ENCODE measurements around the gene MYBPH.

The MYBPH gene, protein sequence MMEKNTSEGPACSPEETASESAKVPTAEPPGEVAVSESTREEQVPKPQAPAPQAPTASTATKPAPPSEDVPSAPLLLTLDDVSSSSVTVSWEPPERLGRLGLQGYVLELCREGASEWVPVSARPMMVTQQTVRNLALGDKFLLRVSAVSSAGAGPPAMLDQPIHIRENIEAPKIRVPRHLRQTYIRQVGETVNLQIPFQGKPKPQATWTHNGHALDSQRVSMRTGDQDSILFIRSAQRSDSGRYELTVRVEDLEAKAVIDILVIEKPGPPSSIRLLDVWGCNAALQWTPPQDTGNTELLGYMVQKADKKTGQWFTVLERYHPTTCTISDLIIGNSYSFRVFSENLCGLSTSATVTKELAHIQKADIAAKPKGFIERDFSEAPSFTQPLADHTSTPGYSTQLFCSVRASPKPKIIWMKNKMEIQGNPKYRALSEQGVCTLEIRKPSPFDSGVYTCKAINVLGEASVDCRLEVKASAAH

DNA sequence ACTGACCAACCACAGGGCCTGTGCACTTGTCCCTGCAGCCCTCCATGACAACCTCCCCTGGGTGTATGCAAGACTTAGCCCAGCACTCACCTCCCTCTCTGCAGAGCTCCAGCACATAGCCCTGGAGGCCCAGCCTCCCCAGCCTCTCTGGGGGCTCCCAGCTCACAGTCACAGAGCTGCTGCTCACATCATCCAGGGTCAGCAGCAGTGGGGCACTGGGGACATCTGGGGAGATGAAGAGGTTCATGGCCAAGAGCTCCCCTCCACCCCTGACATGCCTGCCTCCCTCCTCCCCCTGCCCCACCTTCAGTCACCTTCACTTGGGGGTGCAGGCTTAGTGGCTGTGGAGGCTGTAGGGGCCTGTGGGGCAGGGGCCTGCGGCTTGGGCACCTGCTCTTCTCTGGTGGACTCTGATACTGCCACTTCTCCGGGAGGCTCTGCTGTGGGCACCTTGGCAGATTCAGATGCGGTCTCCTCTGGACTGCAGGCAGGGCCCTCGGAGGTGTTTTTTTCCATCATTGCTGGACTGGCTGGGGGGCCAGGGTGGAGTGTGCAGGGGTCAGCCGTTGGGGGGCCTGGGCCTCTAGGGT, at the start of gene MYBPH:
MYBPH (minus strand) TSS at position 590 of the 590 bp plus-strand sequence; CDS start at position 519, 71 bp downstream.
- H3K4me3 ChIP-seq (ENCODE audit: low read depth, low read length): peak within 1 kb of the TSS; percentile 17
- DNase-seq (ENCODE audit: low read depth): no peak

DNA sequence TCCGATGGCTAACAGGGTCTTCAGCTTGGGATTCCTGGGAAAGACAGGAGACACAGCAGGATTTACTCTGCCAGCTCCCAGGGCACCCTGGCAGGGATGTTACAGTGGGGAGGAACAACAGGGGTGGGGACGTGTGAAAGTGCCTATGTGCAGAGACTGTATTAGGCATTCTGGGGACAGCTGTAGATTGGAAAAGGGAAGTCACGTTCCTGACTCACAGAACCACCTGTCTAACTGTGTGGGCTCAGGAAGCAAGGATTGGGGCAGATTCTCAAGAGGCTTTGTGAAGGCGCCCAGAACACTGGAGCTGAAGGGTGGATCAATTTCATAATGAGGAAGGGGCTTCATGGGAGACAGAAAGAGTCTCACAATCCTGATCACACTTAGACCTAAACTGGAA, 49.4 kb upstream of the MYBPH start:
- H3K4me3 ChIP-seq (ENCODE audit: low read depth, low read length): no peak overlapping the region
- no peak for DNase-seq (ENCODE audit: low read depth)

DNA sequence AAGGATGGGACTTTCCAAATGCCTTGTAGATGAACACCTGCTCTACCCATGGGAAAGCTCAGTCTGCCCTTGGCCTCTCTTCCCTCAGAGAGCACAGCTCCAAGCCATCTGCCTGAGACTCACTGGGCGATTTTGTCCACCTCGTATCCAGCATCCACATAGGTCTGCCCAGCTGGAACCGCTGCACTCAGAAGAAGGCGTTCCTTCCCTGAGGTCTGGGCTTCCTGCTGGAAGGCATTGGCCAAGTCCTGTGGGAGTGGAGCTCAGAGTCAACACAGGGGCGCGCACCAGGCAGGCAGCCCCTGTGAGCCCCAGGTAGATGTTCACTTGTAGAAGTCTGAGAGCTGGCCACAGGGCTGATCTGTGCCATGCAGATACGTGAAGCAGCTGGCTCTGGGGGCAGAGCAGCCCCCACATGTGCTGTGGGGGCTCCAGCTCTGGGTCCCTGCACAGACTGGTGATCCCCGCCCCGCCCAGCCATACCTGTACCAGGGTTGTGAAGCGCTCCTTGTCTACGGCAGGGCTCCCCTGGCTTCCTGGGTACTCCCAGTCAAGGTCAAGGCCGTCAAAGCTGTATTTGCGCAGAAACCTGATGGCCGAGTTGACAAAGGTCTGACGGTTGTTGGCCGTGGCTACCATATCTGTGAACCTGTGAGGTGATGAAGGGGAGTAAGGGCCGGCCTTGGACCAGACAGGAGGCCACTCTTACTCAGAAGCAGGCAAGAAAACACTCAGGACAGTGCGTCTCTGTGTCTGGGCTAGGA, 47.6 kb upstream of the MYBPH start:
- DNase-seq (ENCODE audit: low read depth): no peak
- H3K4me3 ChIP-seq (ENCODE audit: low read depth, low read length): no peak overlapping the region

DNA sequence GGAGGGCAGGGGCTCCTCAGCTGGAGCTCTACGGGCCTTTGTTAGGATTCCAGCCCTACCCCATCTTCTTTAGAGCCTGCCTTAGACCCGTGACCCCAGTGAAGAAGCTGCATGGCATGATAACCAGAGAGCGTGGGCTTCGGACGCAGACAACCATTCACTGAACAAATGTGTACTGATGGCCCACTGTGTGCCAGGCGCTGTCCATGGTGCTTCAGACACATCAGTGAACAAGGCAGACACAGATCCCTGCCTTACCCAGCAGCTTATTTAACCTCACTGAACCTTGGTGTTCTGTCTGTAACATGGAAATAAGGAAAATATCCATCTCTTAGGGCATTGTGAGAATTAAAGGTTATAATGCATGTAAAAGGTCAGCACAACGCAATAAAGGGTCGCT, 44.3 kb upstream of the MYBPH start:
- no peak overlapping the region for H3K4me3 ChIP-seq (ENCODE audit: low read depth, low read length)
- DNase-seq (ENCODE audit: low read depth): no peak

DNA sequence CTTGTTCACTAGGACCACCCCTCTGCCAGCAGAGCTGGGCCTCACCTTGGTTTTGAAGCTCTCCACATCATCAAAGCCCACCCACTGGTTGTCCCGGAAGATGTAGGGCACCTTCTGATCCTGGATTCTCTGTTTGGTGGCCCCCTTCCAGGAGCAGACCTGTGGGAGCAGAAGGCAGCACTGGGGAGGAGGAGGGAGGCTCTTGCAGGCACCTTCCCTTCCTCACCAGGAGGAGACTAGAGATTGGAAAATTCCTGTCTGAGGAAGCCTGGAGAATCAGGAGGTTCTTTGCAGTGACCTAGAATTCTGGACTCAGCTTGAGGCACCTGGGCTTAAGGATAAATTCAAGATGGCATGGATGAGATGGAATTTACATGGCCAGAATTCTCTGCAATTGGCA, 43.5 kb upstream of the MYBPH start:
- DNase-seq (ENCODE audit: low read depth): no peak
- H3K4me3 ChIP-seq (ENCODE audit: low read depth, low read length): no peak overlapping the region

DNA sequence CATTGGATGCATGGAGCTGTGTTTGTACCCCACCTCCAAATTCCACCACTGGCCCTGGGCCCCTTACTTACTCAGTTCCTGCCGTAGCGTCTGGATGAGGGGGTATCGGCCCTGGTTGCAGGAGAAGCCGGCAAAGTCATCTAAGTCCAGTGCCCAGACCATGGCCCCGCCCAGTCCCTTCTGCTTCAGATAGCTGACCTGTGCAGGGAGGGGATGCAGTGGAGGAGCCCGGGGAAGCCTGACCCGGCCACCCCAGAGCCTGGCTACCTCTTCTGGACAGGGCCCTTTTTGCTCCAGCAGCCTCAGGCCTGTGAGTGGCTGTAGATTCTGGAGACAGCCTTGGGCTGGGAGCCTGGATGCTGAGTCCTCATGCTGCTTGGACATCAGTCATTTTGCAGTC, 42.0 kb upstream of the MYBPH start:
- no peak overlapping the region for H3K4me3 ChIP-seq (ENCODE audit: low read depth, low read length)

DNA sequence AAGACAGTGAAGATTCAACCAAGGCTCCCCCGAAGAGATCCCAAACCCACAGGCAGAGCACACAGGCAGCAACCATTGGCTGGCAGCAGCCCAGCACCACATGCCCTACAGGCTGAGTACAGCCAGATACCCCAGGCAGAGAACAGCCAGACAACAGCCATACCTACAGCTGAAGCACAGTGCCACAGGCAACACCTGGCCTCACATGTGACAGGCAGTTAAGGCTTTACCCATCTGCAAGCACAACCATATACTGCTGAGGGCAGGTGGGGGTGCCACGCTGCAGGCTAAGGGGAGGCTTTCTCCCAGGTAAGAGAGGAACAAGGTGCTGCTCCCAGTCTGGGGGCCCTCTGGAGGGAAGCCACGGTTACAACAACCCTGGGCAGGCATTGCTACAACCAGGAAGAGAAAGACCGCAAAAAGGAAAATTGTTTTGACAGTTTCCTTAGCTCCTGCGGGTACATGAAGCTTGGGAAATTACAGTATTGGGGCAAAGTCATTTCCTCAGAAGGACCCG, 41.6 kb upstream of the MYBPH start:
- no peak overlapping the region for H3K4me3 ChIP-seq (ENCODE audit: low read depth, low read length)
- no peak for DNase-seq (ENCODE audit: low read depth)

More for the DNA sequence above, 42.0 kb upstream of the MYBPH start:
- DNase-seq (ENCODE audit: low read depth): no peak

DNA sequence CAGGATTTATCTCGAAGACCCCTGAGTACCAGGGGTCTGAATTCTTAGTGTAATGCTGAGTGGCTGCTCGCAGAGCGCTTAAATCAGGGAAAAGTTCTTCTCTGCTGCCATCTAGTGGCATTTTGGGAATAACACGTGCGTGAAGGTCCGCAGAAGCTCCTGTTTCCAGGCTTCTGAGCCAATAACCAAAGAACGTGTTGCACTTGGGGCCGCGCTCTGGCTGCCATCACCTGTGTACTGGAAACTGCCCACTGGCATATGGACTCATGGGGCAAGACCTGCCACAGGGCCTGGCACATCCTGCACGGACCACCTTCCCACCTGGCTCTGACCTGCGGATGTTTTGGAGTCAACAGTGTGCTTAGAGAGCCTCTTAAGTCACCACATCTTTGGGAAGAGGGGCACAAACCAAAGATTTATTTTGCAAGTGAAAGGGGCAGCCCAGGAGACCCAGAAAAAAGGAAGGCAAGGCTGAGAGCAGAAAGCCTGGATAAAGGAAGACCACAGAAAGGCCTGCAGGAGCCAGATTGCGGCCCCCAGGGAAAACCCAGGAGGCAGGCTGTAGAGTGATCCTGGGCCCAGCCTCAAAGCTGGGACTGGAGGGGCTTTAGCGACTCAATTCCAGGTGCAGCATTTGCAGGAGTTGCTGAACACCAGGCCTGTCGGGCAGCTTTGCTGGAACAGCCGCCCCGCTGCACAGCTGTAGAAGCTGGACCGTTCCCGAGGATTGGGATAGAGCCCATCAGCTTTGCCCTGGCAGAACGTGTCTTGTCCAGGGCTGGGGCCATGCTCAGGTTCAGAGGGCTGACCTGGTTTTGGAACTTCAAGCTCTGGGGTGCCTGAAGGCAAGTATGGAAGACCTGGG, 40.9 kb upstream of the MYBPH start:
- no peak for DNase-seq (ENCODE audit: low read depth)
- H3K4me3 ChIP-seq (ENCODE audit: low read depth, low read length): no peak overlapping the region

DNA sequence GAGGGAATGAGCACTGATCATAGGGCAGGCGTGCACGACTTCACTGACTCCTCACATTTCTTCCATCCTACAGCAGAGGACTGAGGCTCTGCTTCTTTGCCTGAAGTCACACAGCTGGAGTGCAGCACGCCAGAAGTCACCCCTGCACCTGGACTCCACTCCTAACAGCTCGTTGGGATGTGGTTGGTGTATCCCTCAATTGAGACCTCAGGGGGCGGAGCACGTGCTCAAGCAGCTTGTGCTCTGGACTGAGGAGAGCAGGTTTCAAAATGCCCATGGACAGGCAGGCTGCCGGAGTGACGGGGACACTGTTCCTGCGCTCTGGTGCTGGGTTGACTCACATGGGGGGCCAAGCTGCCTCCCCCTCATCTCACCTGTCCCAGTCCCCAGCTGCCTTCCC, 39.9 kb upstream of the MYBPH start:
- no peak for DNase-seq (ENCODE audit: low read depth)

DNA sequence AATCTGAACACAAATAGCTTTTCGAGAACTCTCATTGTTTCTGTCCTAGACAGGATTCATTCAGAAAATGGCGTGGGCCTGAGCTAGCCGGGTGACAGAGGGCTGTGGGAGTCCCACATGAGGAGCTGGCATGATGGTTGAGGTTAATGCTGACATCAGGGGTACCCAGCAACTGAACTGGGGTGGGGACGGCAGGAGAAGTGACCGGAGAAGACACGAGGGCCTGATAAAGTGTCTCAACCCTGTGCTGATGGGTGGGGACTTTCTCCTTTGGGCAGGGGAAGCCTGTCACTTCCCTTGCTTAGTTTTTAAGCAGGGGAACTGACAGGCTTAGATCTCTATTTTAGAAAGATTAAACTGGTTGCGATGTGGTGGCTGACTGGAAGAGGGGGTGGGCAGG, 39.2 kb upstream of the MYBPH start:
- H3K4me3 ChIP-seq (ENCODE audit: low read depth, low read length): no peak overlapping the region
- DNase-seq (ENCODE audit: low read depth): no peak

More for the DNA sequence above, 39.9 kb upstream of the MYBPH start:
- H3K4me3 ChIP-seq (ENCODE audit: low read depth, low read length): no peak overlapping the region

DNA sequence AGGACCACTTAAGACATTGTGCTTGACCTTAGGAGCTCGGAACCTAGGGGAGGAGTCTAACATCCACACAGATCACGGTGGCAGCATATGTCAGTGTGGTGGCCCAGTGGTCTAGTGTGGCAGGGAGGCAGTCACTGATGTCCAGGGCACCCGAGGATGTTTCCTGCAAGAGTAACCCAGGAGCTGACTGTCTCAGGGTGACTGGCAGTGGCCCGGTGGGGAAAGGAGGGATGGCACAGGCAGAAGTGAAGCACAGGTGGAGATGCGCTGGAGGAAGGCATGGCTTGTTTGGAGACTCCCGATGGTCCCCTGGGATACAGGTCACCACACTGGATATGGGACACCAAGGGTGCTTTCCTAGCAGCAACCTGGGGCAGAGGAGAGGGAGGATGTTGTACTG, 37.5 kb upstream of the MYBPH start:
- H3K4me3 ChIP-seq (ENCODE audit: low read depth, low read length): no peak overlapping the region
- DNase-seq (ENCODE audit: low read depth): no peak

DNA sequence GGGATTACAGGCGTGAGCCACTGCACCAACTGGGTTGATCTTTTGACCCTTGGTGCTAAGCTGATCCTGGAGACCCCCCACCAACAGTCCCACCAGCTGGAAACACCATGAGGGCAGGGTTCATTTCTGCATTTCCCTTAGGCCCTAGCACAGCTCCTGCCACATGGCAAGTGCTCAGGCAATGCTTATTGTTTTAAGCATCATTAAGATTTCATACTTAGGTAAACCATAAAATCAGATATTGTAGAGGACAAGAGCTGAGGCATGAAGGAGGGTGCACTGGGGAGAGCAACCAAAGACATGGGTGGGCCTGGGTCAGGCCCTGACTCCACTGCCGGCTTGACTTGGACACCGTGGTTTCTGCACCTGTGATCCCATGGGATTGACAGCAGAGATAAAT, 36.2 kb upstream of the MYBPH start:
- no peak overlapping the region for H3K4me3 ChIP-seq (ENCODE audit: low read depth, low read length)
- DNase-seq (ENCODE audit: low read depth): no peak

DNA sequence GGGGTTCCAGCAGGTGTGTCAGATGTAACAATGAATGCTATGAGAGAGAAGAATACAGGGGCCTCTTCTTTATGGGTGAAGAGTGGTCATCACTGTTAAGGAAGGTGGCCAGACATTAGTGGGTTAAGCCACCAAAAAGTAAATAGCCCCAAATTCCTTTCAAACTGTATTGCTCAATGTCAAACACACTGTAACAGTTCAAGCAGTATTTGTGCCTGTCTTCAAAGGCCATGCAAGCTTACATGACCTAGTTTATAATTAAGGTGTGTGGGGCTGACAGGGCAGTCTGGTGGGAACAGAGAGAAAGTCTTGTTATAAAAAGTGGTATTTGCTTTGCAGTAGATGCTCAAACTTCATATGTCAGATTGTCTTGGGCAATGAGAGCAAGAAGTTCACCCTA, 35.4 kb upstream of the MYBPH start:
- no peak for DNase-seq (ENCODE audit: low read depth)
- no peak overlapping the region for H3K4me3 ChIP-seq (ENCODE audit: low read depth, low read length)

DNA sequence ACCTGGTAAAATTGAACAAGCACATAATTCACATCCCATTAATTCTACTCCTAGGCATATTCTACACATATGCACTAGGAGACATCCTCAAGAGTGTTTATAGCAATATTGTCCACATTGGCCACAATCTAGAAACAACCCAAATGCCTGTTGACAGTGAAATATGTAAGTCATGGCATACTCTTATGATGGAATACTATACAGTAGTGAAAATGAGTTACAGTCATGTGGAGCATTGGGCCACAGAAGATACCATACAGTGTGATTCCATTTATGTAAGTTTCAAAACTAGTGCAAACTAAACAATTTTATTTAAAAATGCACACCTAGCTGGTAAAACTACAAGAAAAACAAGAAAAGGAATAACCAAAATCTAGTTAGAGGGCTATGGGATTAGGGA, 34.7 kb upstream of the MYBPH start:
- no peak for DNase-seq (ENCODE audit: low read depth)
- no peak overlapping the region for H3K4me3 ChIP-seq (ENCODE audit: low read depth, low read length)

DNA sequence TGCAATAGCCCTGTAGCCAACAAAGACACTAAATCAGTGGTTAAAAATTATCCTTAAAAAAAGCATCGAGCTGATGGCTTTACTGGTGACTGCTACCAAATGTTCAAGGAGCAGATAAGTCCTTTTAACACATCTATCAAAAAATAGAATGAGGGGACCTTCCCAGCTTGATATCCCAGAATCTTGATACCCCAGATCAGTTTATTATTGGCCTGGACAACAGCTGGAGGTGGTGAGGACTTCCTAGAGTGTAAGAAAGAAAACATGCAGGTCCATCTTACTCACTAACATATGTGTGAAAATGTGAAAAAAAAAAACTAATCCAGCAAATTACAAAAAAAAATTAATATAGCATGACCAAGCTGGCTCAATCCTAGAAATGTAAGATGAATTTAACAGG, 32.6 kb upstream of the MYBPH start:
- DNase-seq (ENCODE audit: low read depth): no peak
- H3K4me3 ChIP-seq (ENCODE audit: low read depth, low read length): no peak overlapping the region

DNA sequence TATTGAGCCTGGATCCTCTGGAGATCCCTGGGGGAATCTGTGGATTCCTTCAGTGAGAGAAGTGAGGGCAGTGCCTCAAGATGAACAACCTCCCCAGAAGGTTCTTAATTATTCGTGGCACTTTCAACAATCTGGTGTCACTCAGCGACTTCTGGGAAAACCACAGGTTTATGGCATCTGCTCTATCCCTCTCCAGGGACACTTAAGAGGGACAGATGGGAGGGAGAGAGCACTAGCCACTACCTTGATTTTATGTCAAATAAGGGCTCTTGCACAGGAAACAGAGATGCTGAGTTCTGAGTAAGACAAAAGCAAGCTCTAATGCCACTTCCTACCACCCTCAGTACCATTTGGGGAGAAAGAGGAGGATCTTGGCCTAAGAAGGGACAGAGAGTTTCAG, 32.1 kb upstream of the MYBPH start:
- DNase-seq (ENCODE audit: low read depth): no peak
- no peak overlapping the region for H3K4me3 ChIP-seq (ENCODE audit: low read depth, low read length)

DNA sequence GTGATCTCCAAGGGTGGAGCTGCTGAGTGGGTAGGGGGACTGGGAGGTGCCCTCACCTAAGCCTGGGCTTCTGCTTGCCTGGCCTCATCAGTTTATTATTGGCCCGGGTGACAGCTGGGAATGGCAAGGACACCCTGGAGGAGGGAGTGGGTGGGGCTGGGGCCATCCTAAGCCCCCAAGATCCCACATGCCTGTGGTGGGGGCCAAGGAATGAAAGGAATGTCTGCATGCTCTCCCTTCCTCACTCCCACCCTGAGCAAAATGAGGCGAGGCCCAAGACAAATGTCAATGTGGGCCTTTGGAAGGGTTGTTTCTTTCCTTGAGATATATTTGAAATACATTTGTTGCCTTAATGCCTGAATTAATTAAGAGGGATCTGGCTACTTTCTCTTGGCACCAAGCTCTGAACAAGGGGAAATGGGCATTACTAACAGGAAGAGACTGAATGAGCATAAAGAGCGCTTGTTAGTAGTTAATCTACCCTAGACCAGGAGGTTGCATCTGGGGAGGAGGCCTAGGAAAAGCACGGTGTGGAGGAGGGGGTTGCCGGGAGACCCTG, 30.6 kb upstream of the MYBPH start:
- peak; percentile 31 for DNase-seq (ENCODE audit: low read depth)
- H3K4me3 ChIP-seq (ENCODE audit: low read depth, low read length): no peak overlapping the region

DNA sequence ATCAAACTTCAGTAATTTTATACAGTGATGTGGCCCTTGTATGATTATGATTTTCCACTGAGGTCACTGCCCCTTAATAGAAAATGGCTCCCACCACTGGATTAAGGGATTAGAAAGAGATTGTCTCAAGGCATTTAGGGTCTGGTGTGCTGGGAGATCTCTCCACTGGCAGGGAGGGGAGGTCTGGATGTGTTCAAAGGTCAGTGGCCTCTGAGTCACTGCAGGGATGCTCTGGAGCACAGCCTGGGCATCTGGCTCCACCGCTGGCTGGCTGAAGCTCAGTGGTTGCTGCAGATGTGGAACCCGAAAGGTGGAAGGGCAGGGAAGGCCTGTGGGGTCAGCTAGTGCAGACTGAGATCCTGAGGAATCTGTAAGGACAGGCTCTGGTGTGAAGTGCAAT, 29.1 kb upstream of the MYBPH start:
- no peak overlapping the region for H3K4me3 ChIP-seq (ENCODE audit: low read depth, low read length)
- DNase-seq (ENCODE audit: low read depth): no peak

Measured in skeletal muscle cell (primary cell).